ENCODE measurements around the gene SH3GLB2.

DNA sequence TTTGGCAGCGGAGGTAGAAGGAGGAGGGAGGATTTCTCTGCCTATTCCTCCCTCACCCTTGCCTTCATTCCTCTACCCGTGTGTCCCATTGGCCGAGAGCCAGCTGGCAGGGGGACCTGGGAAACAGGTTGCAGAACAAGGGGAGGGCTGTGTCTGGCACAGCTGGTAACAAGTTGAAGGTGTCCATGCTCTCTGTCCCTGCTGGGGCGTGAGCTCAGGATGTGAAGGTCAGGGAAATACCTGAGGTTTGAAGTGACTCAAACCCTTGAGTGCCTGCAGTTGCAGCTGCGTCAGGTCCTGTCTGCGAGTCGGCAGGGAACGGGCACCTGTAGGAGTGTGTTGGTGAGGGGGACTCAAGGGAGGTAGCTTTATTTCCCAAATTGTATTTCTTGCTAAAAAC lies 24.5 kb upstream of the SH3GLB2 start:
- no peak for TF ChIP-seq EZH2 (IDR thresholded peaks at IDR 0.05; ENCODE audit: borderline replicate concordance, low read depth, low read length, poor library complexity, severe bottlenecking)
- TF ChIP-seq, protein P1, sequence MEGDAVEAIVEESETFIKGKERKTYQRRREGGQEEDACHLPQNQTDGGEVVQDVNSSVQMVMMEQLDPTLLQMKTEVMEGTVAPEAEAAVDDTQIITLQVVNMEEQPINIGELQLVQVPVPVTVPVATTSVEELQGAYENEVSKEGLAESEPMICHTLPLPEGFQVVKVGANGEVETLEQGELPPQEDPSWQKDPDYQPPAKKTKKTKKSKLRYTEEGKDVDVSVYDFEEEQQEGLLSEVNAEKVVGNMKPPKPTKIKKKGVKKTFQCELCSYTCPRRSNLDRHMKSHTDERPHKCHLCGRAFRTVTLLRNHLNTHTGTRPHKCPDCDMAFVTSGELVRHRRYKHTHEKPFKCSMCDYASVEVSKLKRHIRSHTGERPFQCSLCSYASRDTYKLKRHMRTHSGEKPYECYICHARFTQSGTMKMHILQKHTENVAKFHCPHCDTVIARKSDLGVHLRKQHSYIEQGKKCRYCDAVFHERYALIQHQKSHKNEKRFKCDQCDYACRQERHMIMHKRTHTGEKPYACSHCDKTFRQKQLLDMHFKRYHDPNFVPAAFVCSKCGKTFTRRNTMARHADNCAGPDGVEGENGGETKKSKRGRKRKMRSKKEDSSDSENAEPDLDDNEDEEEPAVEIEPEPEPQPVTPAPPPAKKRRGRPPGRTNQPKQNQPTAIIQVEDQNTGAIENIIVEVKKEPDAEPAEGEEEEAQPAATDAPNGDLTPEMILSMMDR (conservative IDR thresholded peaks at IDR 0.05; ENCODE audit: low read depth, low read length), result no peak
